ENCODE measurements around the gene PHACTR1.

DNA sequence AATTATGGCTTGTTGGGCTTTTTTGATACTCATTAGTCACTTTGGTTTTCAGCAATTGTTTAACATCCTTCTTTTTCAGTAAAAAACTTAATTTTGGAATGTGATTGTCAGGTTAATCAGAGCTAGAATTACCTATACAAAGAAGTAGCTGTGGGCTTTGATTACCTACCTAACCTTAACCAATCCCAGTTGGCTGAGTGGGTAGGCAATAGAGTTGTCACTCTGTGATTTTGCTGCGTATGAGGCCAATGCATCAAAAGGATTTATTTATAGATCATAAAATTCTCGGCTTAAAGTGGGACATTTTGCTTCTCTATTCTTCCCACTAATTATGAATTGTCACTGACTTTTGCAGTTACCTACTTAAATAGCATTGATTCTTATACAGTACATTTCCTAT is 111.4 kb downstream of the PHACTR1 start:
- TF ChIP-seq, protein P1, sequence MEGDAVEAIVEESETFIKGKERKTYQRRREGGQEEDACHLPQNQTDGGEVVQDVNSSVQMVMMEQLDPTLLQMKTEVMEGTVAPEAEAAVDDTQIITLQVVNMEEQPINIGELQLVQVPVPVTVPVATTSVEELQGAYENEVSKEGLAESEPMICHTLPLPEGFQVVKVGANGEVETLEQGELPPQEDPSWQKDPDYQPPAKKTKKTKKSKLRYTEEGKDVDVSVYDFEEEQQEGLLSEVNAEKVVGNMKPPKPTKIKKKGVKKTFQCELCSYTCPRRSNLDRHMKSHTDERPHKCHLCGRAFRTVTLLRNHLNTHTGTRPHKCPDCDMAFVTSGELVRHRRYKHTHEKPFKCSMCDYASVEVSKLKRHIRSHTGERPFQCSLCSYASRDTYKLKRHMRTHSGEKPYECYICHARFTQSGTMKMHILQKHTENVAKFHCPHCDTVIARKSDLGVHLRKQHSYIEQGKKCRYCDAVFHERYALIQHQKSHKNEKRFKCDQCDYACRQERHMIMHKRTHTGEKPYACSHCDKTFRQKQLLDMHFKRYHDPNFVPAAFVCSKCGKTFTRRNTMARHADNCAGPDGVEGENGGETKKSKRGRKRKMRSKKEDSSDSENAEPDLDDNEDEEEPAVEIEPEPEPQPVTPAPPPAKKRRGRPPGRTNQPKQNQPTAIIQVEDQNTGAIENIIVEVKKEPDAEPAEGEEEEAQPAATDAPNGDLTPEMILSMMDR (IDR thresholded peaks at IDR 0.05) = no peak
- no peak for TF ChIP-seq POLR2AphosphoS5 (IDR thresholded peaks at IDR 0.05)
